Measurements from ENCODE around the gene RNF41. TPM values are rescaled to one million over a fixed set of nuclear protein-coding genes. Genes with fewer than 3 reads are reported as not detected.

The RNF41 gene
- total and polyA plus RNA-seq, 4 donors: 32.9 to 61.4 (median 45.1) TPM

- Histone ChIP-seq H3K9me3 (ENCODE audit: control insufficient read depth, low read length) (no peaks in the 10 kb centered on the region), H3K27ac (ENCODE audit: low read depth in 1 of 2, low read length in 2 of 2) (peak overlapping the region in 1 of 2 donors; percentile 16), H3K36me3 (ENCODE audit: control insufficient read depth in 1 of 2, insufficient read depth in 2 of 2, low read length in 1 of 2) (peaks cover 0 to 19% of the 10 kb centered on the region in 2 donors), H3K4me1 (ENCODE audit: control insufficient read depth in 1 of 2, insufficient read depth in 2 of 2, low read length in 2 of 2) (no peaks in the 10 kb centered on the region), H3K4me3 (ENCODE audit: low read length in 2 of 2) (no peak overlapping the region), H3K27me3 (ENCODE audit: control insufficient read depth in 1 of 2, insufficient read depth in 2 of 2, low read length in 1 of 2) (no peaks in the 10 kb centered on the region)
- intact Hi-C loops (cut with DNase I): loop anchor here in 1 of 2 donors (2.0 kb wide), 1 partner anchor 44 kb away; the partner anchor contains the start of gene ZC3H10
- peak in 1 of 2 donors; percentile 44 for DNase-seq
- WGBS, 2 donors: 19 to 24% methylated on average over 11 of the region's 11 CpGs
- no peak for ATAC-seq (ENCODE audit: low FRiP score)
Observed at GRCh38 chr12:56162468-56163290, 59.0 kb downstream of the RNF41 start.

DNA sequence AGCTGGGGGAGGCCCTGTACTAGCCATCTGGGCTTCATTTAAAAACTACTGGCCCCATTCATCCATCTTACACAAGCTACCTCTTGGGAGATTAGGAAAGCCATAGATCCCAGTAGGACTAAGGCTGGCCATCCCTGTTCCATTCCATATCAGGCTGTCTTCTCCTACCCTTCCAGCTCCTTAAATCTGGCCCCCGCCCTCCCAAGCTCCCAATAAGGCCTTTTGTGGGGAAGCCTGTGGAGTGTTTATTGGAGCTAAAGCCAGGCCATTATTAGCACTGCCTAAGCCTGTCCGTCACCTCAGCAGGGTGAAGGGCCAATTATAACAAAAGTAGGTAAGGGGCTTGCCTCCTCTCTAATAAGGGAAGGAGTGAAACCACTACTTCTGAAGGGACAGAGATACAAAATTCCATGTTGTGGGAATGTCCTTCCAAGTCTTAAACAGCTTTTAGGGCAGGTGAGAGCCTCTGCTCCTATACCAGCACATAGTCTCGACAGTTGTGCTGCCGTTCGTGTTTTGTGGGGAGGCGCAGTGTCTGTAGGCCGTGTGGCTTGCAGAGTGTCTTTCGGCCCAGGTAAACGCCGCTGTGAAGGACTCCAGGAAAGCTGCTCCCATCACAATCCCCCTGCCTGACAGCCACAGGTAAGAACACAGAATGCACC, 59.9 kb downstream of the RNF41 start:
- no peaks in the 10 kb centered on the region for H3K4me1 ChIP-seq (ENCODE audit: control insufficient read depth in 1 of 2, insufficient read depth in 2 of 2, low read length in 2 of 2)
- ATAC-seq (ENCODE audit: low FRiP score): no peak
- H3K9me3 ChIP-seq (ENCODE audit: control insufficient read depth, low read length): no peaks in the 10 kb centered on the region
- peak in 1 of 2 donors; percentile 35 for DNase-seq
- peaks cover 0 to 19% of the 10 kb centered on the region in 2 donors for H3K36me3 ChIP-seq (ENCODE audit: control insufficient read depth in 1 of 2, insufficient read depth in 2 of 2, low read length in 1 of 2)
- 34 to 40% methylated on average over 10 of the region's 10 CpGs for WGBS, 2 donors
- no peaks in the 10 kb centered on the region for H3K27me3 ChIP-seq (ENCODE audit: control insufficient read depth in 1 of 2, insufficient read depth in 2 of 2, low read length in 1 of 2)
- peak overlapping the region in 1 of 2 donors; percentile 17 for H3K27ac ChIP-seq (ENCODE audit: low read depth in 1 of 2, low read length in 2 of 2)
- intact Hi-C loops (cut with DNase I): loop anchor here in 1 of 2 donors (2.0 kb wide), 2 partner anchors 27 to 43 kb away; partner anchors contain the start of genes SMARCC2 and ZC3H10
- peak overlapping the region in 1 of 2 donors; percentile 96 for H3K4me3 ChIP-seq (ENCODE audit: low read length in 2 of 2)

- DNase-seq (peak in 1 of 2 donors; percentile 33), ATAC-seq (ENCODE audit: low FRiP score) (no peak)
- H3K4me3 ChIP-seq (ENCODE audit: low read length in 2 of 2): peak overlapping the region; percentile 76 to 96
- peak overlapping the region; percentile 9 to 11 for H3K27ac ChIP-seq (ENCODE audit: low read depth in 1 of 2, low read length in 2 of 2)
- 20 to 22% methylated on average over 11 of the region's 11 CpGs for WGBS, 2 donors
- intact Hi-C loops (cut with DNase I): loop anchor here in 1 of 2 donors (2.0 kb wide), 1 partner anchor 28 kb away; the partner anchor contains the start of gene SMARCC2
- H3K9me3 ChIP-seq (ENCODE audit: control insufficient read depth, low read length): no peaks in the 10 kb centered on the region
- H3K36me3 ChIP-seq (ENCODE audit: control insufficient read depth in 1 of 2, insufficient read depth in 2 of 2, low read length in 1 of 2): peaks cover 0 to 19% of the 10 kb centered on the region in 2 donors
- H3K4me1 ChIP-seq (ENCODE audit: control insufficient read depth in 1 of 2, insufficient read depth in 2 of 2, low read length in 2 of 2): no peaks in the 10 kb centered on the region
- no peaks in the 10 kb centered on the region for H3K27me3 ChIP-seq (ENCODE audit: control insufficient read depth in 1 of 2, insufficient read depth in 2 of 2, low read length in 1 of 2)
Observed at GRCh38 chr12:56160894-56161689, 60.6 kb downstream of the RNF41 start.

- H3K36me3 ChIP-seq (ENCODE audit: control insufficient read depth in 1 of 2, insufficient read depth in 2 of 2, low read length in 1 of 2): peaks cover 0 to 19% of the 10 kb centered on the region in 2 donors
Observed at GRCh38 chr12:56160193-56160763, 61.4 kb downstream of the RNF41 start.

GRCh38 chr12:56159482-56160192, 62.1 kb downstream of the RNF41 start:
- Histone ChIP-seq H3K9me3 (ENCODE audit: control insufficient read depth, low read length) (no peaks in the 10 kb centered on the region), H3K27ac (ENCODE audit: low read depth in 1 of 2, low read length in 2 of 2) (peak overlapping the region; percentile 1 to 67), H3K4me3 (ENCODE audit: low read length in 2 of 2) (peak overlapping the region; percentile 76 to 96), H3K4me1 (ENCODE audit: control insufficient read depth in 1 of 2, insufficient read depth in 2 of 2, low read length in 2 of 2) (no peaks in the 10 kb centered on the region), H3K36me3 (ENCODE audit: control insufficient read depth in 1 of 2, insufficient read depth in 2 of 2, low read length in 1 of 2) (peaks cover 0 to 19% of the 10 kb centered on the region in 2 donors), H3K27me3 (ENCODE audit: control insufficient read depth in 1 of 2, insufficient read depth in 2 of 2, low read length in 1 of 2) (no peaks in the 10 kb centered on the region)
- 1 to 2% methylated on average over 8 of the region's 8 CpGs for WGBS, 2 donors
- intact Hi-C loops (cut with DNase I): loop anchor here (2.0 to 5.0 kb wide), 2 partner anchors 29 to 42 kb away; partner anchors contain the start of genes RPL41 (in 1 of the 2), SMARCC2 (in 1 of the 2) and ZC3H10 (in 1 of the 2)
- DNase-seq (peak in 1 of 2 donors; percentile 35), ATAC-seq (ENCODE audit: low FRiP score) (no peak)

More at GRCh38 chr12:56160193-56160763, 61.4 kb downstream of the RNF41 start:
- H3K27me3 ChIP-seq (ENCODE audit: control insufficient read depth in 1 of 2, insufficient read depth in 2 of 2, low read length in 1 of 2): no peaks in the 10 kb centered on the region
- WGBS, 2 donors: 6 to 7% methylated on average over 7 of the region's 7 CpGs
- DNase-seq: peak in 1 of 2 donors; percentile 49
- H3K4me3 ChIP-seq (ENCODE audit: low read length in 2 of 2): peak overlapping the region; percentile 76 to 96
- no peak for ATAC-seq (ENCODE audit: low FRiP score)
- intact Hi-C loops (cut with DNase I): loop anchor here in 1 of 2 donors (2.0 kb wide), 1 partner anchor 29 kb away; the partner anchor contains the start of gene SMARCC2
- peak overlapping the region in 1 of 2 donors; percentile 67 for H3K27ac ChIP-seq (ENCODE audit: low read depth in 1 of 2, low read length in 2 of 2)
- H3K9me3 ChIP-seq (ENCODE audit: control insufficient read depth, low read length): no peaks in the 10 kb centered on the region
- no peaks in the 10 kb centered on the region for H3K4me1 ChIP-seq (ENCODE audit: control insufficient read depth in 1 of 2, insufficient read depth in 2 of 2, low read length in 2 of 2)

GRCh38 chr12:56158926-56159461, 62.7 kb downstream of the RNF41 start:
- intact Hi-C loops (cut with DNase I): loop anchor here in 1 of 2 donors (5.0 kb wide), 1 partner anchor 42 kb away; the partner anchor contains the start of genes RPL41 and ZC3H10
- Histone ChIP-seq H3K4me3 (ENCODE audit: low read length in 2 of 2) (peak overlapping the region; percentile 76 to 96), H3K27me3 (ENCODE audit: control insufficient read depth in 1 of 2, insufficient read depth in 2 of 2, low read length in 1 of 2) (no peaks in the 10 kb centered on the region), H3K9me3 (ENCODE audit: control insufficient read depth, low read length) (no peaks in the 10 kb centered on the region), H3K27ac (ENCODE audit: low read depth in 1 of 2, low read length in 2 of 2) (peak overlapping the region; percentile 62 to 82), H3K4me1 (ENCODE audit: control insufficient read depth in 1 of 2, insufficient read depth in 2 of 2, low read length in 2 of 2) (no peaks in the 10 kb centered on the region), H3K36me3 (ENCODE audit: control insufficient read depth in 1 of 2, insufficient read depth in 2 of 2, low read length in 1 of 2) (peaks cover 0 to 17% of the 10 kb centered on the region in 2 donors)
- WGBS, 2 donors: 0% methylated on average over 6 of the region's 6 CpGs
- DNase-seq (peak; percentile 88 to 93), ATAC-seq (ENCODE audit: low FRiP score) (peak; percentile 75)
